Upper lobe of right lung (tissue), 1 donor: ENCODE results near the gene CDKAL1. TPM values are rescaled to one million over a fixed set of nuclear protein-coding genes. Genes with fewer than 3 reads are reported as not detected.

Experiments
- ATAC-seq: fragments of 200-7000 bp; cut with Tn5 transposase; one replicate; pipeline ENCODE4 v1.9.1; 2020; ENCODE audit warnings: mild to moderate bottlenecking, moderate library complexity
- DNase-seq: peaks from one replicate; pipeline ENCODE4 v3.0.0-alpha.2; 2020
- H3K27ac ChIP-seq: fragments of 200-600 bp; one replicate; pipeline ENCODE4 v1.8.0; 2022
- H3K27me3 ChIP-seq: fragments of 200-600 bp; one replicate; pipeline ENCODE4 v1.8.0; 2022; ENCODE audit warnings: mild to moderate bottlenecking
- H3K36me3 ChIP-seq: fragments of 200-600 bp; one replicate; pipeline ENCODE4 v1.8.0; 2022
- H3K4me1 ChIP-seq: fragments of 200-600 bp; one replicate; pipeline ENCODE4 v1.8.0; 2022
- H3K4me3 ChIP-seq: fragments of 200-600 bp; one replicate; pipeline ENCODE4 v1.8.0; 2022; ENCODE audit warnings: mild to moderate bottlenecking
- H3K9me3 ChIP-seq: fragments of 200-600 bp; one replicate; pipeline ENCODE4 v1.8.0; 2022
- intact Hi-C: fragments of 100-400 bp; cut with DNase I; formaldehyde crosslinking; loops from one replicate; pipeline ENCODE4 v1.11.0; 2022
- total RNA-seq: library from RNA; stranded (reverse); fragmentation: NEBNext Ultra II Directional; extraction: Animal tissue kit (Norgen Biotek cat#: 25700); gene quantifications from one replicate; pipeline ENCODE4 v1.2.1, GENCODE V29; 2021
- TF ChIP-seq, protein P1 (sequence below): fragments of 200-600 bp; IDR thresholded peaks from one replicate; pipeline ENCODE4 v1.8.0; 2022; ENCODE audit warnings: antibody characterized with exemption
- donor health status: DM: no; HTN: yes; CAD: no; lungs with severe emphysema.

The CDKAL1 gene
- total RNA-seq, 1 donor from 2014 or later = 16.0 TPM

DNA sequence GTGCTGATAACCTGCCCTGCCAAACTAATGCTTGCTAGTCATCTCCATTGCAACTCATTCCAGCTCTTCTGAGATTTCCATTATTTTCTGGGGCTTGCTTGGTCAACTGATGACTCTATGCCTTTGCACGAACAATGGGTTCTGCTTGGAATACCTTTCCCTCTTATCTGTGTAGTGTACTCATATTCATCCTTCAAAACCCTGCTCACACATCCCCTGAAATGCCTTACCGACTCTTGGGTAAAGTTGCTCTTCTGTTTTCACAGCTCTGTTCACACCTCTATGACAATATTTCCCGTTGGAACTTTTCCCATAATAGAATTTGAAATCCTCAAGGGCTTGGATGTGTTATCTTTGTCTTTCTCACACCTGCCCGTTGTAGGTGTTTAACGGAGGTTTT is 728.2 kb downstream of the CDKAL1 start:
- no peak overlapping the region for H3K27ac ChIP-seq
- TF ChIP-seq, protein P1, sequence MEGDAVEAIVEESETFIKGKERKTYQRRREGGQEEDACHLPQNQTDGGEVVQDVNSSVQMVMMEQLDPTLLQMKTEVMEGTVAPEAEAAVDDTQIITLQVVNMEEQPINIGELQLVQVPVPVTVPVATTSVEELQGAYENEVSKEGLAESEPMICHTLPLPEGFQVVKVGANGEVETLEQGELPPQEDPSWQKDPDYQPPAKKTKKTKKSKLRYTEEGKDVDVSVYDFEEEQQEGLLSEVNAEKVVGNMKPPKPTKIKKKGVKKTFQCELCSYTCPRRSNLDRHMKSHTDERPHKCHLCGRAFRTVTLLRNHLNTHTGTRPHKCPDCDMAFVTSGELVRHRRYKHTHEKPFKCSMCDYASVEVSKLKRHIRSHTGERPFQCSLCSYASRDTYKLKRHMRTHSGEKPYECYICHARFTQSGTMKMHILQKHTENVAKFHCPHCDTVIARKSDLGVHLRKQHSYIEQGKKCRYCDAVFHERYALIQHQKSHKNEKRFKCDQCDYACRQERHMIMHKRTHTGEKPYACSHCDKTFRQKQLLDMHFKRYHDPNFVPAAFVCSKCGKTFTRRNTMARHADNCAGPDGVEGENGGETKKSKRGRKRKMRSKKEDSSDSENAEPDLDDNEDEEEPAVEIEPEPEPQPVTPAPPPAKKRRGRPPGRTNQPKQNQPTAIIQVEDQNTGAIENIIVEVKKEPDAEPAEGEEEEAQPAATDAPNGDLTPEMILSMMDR = no peak
- no peak for DNase-seq
- no peaks in the 10 kb centered on the region for H3K4me1 ChIP-seq
- H3K36me3 ChIP-seq = no peaks in the 10 kb centered on the region
- intact Hi-C loops = no loop called here
- no peak overlapping the region for H3K4me3 ChIP-seq
- no peaks in the 10 kb centered on the region for H3K9me3 ChIP-seq
- H3K27me3 ChIP-seq = no peaks in the 10 kb centered on the region
- ATAC-seq = no peak

DNA sequence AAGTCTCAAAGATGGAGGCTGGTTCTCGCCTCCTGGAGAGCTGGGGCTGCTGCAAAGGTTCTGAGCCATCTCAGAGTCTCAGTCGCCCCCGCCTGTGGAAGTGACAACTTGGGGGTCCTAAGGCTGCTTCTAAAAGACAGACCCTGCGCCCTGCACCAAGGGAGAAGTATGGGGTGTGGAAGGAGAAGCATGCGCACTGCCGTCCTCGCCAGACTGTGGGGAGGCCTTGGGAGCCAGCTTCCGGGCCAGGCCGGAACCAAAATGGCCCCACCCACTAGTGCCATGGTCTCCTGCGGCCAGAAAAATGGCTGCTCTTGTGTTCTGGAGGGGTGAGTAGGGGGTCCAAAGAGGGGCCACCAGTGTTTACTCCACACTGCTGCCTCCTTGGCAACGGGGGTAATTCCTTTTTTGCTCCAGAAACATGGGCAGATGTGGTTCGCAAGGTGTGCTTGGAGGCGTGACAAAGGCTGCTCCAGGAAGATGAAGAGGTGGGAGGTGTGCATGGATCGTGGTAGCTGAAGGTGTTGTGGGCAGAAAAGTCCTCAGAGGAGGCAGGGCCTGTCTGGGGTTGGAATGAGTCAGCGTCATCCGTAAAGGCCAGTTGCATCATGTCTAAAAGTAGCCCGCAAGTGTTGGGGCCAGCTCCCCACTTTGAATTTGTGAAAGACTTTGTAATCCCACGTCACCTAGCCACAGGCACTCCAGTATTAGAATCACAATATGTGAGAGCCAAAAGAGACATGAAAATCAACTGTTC is 729.5 kb downstream of the CDKAL1 start:
- no peak overlapping the region for H3K4me3 ChIP-seq
- intact Hi-C loops = no loop called here
- no peak overlapping the region for H3K27ac ChIP-seq
- H3K4me1 ChIP-seq = no peaks in the 10 kb centered on the region
- H3K27me3 ChIP-seq = no peaks in the 10 kb centered on the region
- TF ChIP-seq, protein P1 = no peak
- DNase-seq = no peak
- ATAC-seq = no peak
- no peaks in the 10 kb centered on the region for H3K9me3 ChIP-seq
- H3K36me3 ChIP-seq = no peaks in the 10 kb centered on the region

DNA sequence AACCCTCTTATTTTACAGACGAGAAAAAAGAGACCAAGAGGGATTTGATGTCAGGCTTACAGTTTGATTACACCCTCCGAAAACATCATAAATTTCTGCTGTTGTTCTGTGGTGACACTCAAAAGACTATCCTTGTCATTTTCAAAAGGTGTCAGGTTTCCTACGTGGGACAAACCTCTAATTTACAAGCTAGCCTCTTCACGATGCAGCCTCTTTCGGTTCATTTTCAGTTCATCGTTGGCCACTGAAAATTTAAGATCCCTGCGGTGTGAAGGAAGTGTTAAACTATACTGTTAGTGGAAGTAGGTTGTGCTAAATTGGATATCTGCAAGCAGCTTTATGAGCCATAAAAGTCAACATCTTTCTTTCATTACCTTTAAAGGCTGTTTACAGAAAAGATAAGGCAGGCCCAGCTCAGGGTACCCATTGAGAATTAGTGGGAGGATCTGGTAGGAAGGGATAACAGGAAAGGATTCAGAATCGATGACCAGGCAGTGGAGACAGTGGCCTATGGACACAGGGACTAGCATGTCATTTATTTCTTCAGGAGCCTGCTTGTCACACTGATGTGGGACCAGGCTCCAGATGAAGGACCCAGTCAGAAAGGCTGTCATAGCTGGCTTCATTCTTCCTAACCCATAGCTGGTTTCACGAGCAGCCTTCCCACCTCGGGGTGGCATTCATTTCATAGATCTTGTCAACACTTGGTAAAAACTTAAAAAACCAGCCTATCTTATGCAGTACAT is 730.2 kb downstream of the CDKAL1 start:
- no peaks in the 10 kb centered on the region for H3K4me1 ChIP-seq
- ATAC-seq = no peak
- DNase-seq = no peak
- no peaks in the 10 kb centered on the region for H3K9me3 ChIP-seq
- H3K27ac ChIP-seq = no peak overlapping the region
- H3K36me3 ChIP-seq = no peaks in the 10 kb centered on the region
- H3K27me3 ChIP-seq = no peaks in the 10 kb centered on the region
- no peak overlapping the region for H3K4me3 ChIP-seq
- intact Hi-C loops = no loop called here
- TF ChIP-seq, protein P1 = no peak

DNA sequence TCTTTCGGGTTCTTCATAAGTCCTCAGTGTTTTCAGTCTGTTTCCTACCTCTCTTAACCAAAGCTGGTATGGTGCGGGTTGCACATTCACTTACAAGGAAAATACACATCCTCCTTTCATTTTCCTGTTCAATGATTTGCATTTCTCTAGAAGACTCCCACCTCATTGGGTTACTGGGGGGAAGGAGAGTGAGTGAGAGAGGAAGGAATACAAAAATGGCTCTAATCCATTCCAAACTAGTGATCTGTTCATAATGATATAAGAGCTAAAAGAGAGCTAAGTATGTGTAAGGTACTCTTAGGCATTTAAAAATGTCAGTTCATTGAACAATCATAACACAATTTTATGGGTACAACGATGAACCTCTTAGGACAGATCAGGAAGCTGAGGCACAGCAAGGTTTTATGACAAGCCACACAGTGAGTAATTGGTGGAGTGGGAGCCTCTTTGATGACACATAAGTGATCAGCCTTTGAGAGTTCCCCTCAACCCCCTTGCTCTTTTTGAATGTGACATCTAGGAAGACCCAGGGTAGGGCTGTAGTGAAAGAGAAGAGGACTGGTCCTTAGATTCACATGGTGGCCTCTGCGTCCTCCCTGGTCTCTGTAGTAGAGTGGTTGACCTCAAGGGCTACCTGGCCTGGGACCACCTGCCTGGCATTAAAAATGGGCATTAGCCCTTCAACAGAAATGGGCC is 730.9 kb downstream of the CDKAL1 start:
- Histone ChIP-seq H3K27me3 (no peaks in the 10 kb centered on the region), H3K4me1 (no peaks in the 10 kb centered on the region), H3K9me3 (no peaks in the 10 kb centered on the region), H3K36me3 (no peaks in the 10 kb centered on the region), H3K4me3 (no peak overlapping the region), H3K27ac (no peak overlapping the region)
- intact Hi-C loops = no loop called here
- TF ChIP-seq, protein P1 = no peak
- DNase-seq (no peak), ATAC-seq (no peak)

DNA sequence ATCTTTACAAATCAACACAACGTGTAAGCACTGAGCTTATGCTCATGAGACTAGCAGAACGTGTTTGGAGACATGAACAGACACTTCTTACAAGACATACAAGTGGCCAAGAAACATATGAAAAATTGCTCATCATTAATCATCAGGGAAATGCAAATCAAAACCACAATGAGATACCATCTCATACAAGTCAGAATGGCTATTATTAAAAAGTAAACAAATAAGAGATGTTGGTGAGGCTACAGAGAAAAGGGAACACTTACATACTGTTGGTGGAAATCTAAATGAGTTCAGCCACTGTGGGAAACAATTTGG is 731.4 kb downstream of the CDKAL1 start:
- Histone ChIP-seq H3K4me3 (no peak overlapping the region), H3K4me1 (no peaks in the 10 kb centered on the region), H3K27ac (no peak overlapping the region), H3K9me3 (no peaks in the 10 kb centered on the region), H3K27me3 (no peaks in the 10 kb centered on the region), H3K36me3 (no peaks in the 10 kb centered on the region)
- TF ChIP-seq, protein P1 = no peak
- ATAC-seq (no peak), DNase-seq (no peak)
- intact Hi-C loops = no loop called here
